ENCODE measurements around the gene CZIB. TPM values are rescaled to one million over a fixed set of nuclear protein-coding genes. Genes with fewer than 3 reads are reported as not detected.

The CZIB gene
- total RNA-seq, 1 experiment from 2014 or later: 67.0 TPM

DNA sequence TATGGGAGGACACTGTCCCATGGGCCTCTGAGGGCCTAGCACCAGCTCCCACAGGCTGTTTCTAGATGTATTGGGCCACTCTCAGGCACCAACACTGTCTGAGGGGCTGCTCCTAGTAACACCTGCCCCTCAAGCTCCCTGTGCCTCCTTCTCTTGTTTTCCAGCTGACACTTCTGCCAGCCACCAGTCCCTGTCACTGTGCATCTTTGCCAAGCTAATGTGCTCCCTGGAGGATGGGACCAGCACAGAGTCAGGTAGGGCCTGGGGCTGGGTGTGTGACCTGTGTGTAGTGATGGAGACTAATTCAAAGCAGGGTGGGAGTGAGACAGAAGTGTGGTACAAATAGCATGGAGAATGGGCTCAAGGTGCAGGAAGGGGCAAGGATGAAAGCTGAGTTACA is 47.3 kb upstream of the CZIB start:
- Histone ChIP-seq H2BK5ac (ENCODE audit: insufficient read length, low read length) (no peak overlapping the region), H3K23ac (ENCODE audit: insufficient read length, low read depth, low read length) (no peak overlapping the region), H3K14ac (ENCODE audit: insufficient read depth, low read length) (no peak overlapping the region), H3K56ac (ENCODE audit: insufficient read length, low read depth, low read length) (no peak overlapping the region), H3K18ac (ENCODE audit: insufficient read length, low read depth, low read length) (no peak overlapping the region), H4K91ac (ENCODE audit: insufficient read length, low read depth, low read length) (no peak overlapping the region), H2AK5ac (ENCODE audit: insufficient read length, low read length) (no peak overlapping the region), H3K23me2 (ENCODE audit: insufficient read length, low read depth, low read length, poor library complexity, severe bottlenecking) (no peaks in the 10 kb centered on the region), H4K5ac (ENCODE audit: insufficient read length, low read depth, low read length) (no peak overlapping the region), H2BK15ac (ENCODE audit: low read depth, low read length) (no peak overlapping the region), H3K27ac (ENCODE audit: insufficient read length, low read depth, low read length) (no peak overlapping the region), H3K4me1 (ENCODE audit: insufficient read depth, low read length) (no peaks in the 10 kb centered on the region), H3K79me1 (ENCODE audit: insufficient read depth, low read depth, low read length, poor library complexity, severe bottlenecking) (no peaks in the 10 kb centered on the region), H3T11ph (ENCODE audit: low read length) (no peak overlapping the region), H3K9me3 (ENCODE audit: control insufficient read depth, low read depth, low read length) (no peaks in the 10 kb centered on the region), H3K9ac (ENCODE audit: extremely low read depth, insufficient read length, low read length) (no peak overlapping the region), H3K4ac (ENCODE audit: low read depth, low read length) (no peak overlapping the region), H3K79me2 (ENCODE audit: insufficient read depth, low read length) (no peaks in the 10 kb centered on the region), H2BK120ac (ENCODE audit: low read depth, low read length, poor library complexity, severe bottlenecking) (no peak overlapping the region), H4K8ac (replicated peaks; ENCODE audit: insufficient read length, low read depth, low read length) (no peak overlapping the region), H3K27me3 (ENCODE audit: insufficient read depth, low read length) (no peaks in the 10 kb centered on the region), H2AFZ (ENCODE audit: low read length) (no peak overlapping the region), H2BK12ac (ENCODE audit: insufficient read length, low read depth, low read length) (no peak overlapping the region), H2BK20ac (ENCODE audit: low read depth, low read length, poor library complexity, severe bottlenecking) (no peak overlapping the region), H4K20me1 (ENCODE audit: control insufficient read depth, insufficient read depth, insufficient read length) (no peaks in the 10 kb centered on the region), H3K4me2 (ENCODE audit: insufficient read depth, insufficient read length, low read length) (no peak overlapping the region)
- DNase-seq: no peak
- no peaks in the 10 kb centered on the region for H3K9me3 Mint-ChIP-seq
- no peak overlapping the region for H3K4me3 Mint-ChIP-seq
- no peaks in the 10 kb centered on the region for H3K27me3 Mint-ChIP-seq (ENCODE audit: low read depth)
- peaks cover 47 to 91% (median 68%) of the 10 kb centered on the region in 3 experiments for H3K36me3 Mint-ChIP-seq (ENCODE audit: insufficient read depth in 1 of 3, low read depth in 3 of 3)
- TF ChIP-seq, protein P1, sequence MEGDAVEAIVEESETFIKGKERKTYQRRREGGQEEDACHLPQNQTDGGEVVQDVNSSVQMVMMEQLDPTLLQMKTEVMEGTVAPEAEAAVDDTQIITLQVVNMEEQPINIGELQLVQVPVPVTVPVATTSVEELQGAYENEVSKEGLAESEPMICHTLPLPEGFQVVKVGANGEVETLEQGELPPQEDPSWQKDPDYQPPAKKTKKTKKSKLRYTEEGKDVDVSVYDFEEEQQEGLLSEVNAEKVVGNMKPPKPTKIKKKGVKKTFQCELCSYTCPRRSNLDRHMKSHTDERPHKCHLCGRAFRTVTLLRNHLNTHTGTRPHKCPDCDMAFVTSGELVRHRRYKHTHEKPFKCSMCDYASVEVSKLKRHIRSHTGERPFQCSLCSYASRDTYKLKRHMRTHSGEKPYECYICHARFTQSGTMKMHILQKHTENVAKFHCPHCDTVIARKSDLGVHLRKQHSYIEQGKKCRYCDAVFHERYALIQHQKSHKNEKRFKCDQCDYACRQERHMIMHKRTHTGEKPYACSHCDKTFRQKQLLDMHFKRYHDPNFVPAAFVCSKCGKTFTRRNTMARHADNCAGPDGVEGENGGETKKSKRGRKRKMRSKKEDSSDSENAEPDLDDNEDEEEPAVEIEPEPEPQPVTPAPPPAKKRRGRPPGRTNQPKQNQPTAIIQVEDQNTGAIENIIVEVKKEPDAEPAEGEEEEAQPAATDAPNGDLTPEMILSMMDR (conservative IDR thresholded peaks at IDR 0.05): no peak
- H3K4me1 Mint-ChIP-seq: no peaks in the 10 kb centered on the region
- H3K27ac Mint-ChIP-seq: no peak overlapping the region
